Stimulated activated CD4-positive, alpha-beta T cell treated with anti-CD3 and anti-CD28 coated beads, Interleukin-1b, Interleukin-23, amount 100 ng/mL, for 24 hours (primary cell): ENCODE data around the gene SELP.
"Not testable (repeated sequence)": the region's sequence is repeated elsewhere in the genome, so short reads cannot be mapped to it uniquely, and the experiment has no call there.

Experiments
- DNase-seq, 4 experiments: peaks; one replicate each; pipeline ENCODE4 v3.0.0-alpha.2; 2020; ENCODE audit warnings: low read depth in 4 of 4, low spot score in 1 of 4

Gene SELP

GRCh38 chr1:169630006-169630405 lies at the start of gene SELP:
TSS of gene SELP (minus strand) at chr1:169630124. CDS start at chr1:169630074, 50 bp downstream.
- no peak for DNase-seq

GRCh38 chr1:169679692-169680091 lies 49.8 kb upstream of the SELP start:
- DNase-seq, result no peak

GRCh38 chr1:169676001-169676400 lies 46.1 kb upstream of the SELP start:
- DNase-seq, result no peak

GRCh38 chr1:169670836-169671235 lies 40.9 kb upstream of the SELP start:
- no peak for DNase-seq

GRCh38 chr1:169670244-169670643 lies 40.3 kb upstream of the SELP start:
- DNase-seq, result not testable (repeated sequence)

- DNase-seq, result not testable (repeated sequence)
Measured at GRCh38 chr1:169667699-169668596, 38.0 kb upstream of the SELP start.

- not testable (repeated sequence) for DNase-seq
Measured at GRCh38 chr1:169667227-169667639, 37.3 kb upstream of the SELP start.

GRCh38 chr1:169662680-169663079 lies 32.8 kb upstream of the SELP start:
- not testable (repeated sequence) for DNase-seq

GRCh38 chr1:169661066-169661465 lies 31.1 kb upstream of the SELP start:
- DNase-seq, result not testable (repeated sequence)

- not testable (repeated sequence) for DNase-seq
Measured at GRCh38 chr1:169658777-169659176, 28.9 kb upstream of the SELP start.

- no peak for DNase-seq
Measured at GRCh38 chr1:169653873-169654272, 23.9 kb upstream of the SELP start.

- DNase-seq, result no peak
Measured at GRCh38 chr1:169651035-169651434, 21.1 kb upstream of the SELP start.

GRCh38 chr1:169650551-169650950 lies 20.6 kb upstream of the SELP start:
- DNase-seq, result no peak

- DNase-seq, result no peak
Measured at GRCh38 chr1:169648709-169649108, 18.8 kb upstream of the SELP start.

- no peak for DNase-seq
Measured at GRCh38 chr1:169648187-169648586, 18.3 kb upstream of the SELP start.

- DNase-seq, result no peak
Measured at GRCh38 chr1:169647512-169647911, 17.6 kb upstream of the SELP start.

GRCh38 chr1:169644297-169644696 lies 14.4 kb upstream of the SELP start:
- no peak for DNase-seq

- DNase-seq, result no peak
Measured at GRCh38 chr1:169634877-169635276, 5.0 kb upstream of the SELP start.

GRCh38 chr1:169634145-169634544 lies 4.2 kb upstream of the SELP start:
- DNase-seq, result no peak

- DNase-seq, result no peak
Measured at GRCh38 chr1:169631249-169631648, 1.3 kb upstream of the SELP start.

- DNase-seq, result no peak
Measured at GRCh38 chr1:169624912-169625311, 5.0 kb downstream of the SELP start.

- no peak for DNase-seq
Measured at GRCh38 chr1:169624122-169624521, 5.8 kb downstream of the SELP start.
